Measurements from ENCODE around the gene RNASE1.
"Not testable (repeated sequence)": the region's sequence is repeated elsewhere in the genome, so short reads cannot be mapped to it uniquely, and the experiment has no call there.

RNASE1 gene

GRCh38 chr14:20802341-20803084 lies at the start of gene RNASE1:
TSS of gene RNASE1 (minus strand) at chr14:20802844. CDS start at chr14:20802068, 776 bp downstream.
- DNase-seq = no peak

DNA sequence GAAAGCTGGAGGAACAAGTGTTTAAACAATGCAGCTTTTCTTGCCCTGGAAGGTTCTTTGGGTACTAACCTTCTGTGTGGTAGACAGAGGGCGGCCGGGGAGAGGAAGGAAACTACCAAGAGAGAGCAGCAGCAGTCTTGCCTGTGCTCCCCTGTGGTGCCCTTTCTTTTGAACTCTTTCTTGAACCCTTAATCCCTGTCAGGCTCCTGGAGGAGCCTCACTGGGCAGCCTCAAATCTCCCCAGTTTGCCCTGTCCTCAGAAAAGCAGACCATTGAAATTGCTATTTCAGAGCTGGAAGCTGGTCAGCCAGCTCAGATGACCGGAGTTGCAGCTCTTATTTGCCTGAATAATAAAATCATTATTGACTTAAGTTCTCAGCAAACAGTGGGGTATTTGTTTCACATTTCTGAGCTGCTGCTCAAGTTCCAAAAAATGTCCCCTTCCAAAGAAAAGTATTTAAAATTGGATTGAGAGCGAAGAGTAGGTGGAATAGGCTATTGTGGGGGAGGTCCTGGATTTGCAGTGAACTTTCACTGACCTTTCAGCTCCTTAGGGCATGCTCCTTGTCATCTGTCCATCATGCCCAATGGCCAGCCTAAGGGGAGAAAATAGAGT lies 46.4 kb upstream of the RNASE1 start:
- no peak for DNase-seq
- in situ Hi-C loops (cut with MboI; ENCODE audit: low pct_unique_long_range_greater_than_20kb, low sequenced_read_pairs) = no loop called here

More at GRCh38 chr14:20802341-20803084, at the start of gene RNASE1:
- in situ Hi-C loops (cut with MboI; ENCODE audit: low pct_unique_long_range_greater_than_20kb, low sequenced_read_pairs) = no loop called here

GRCh38 chr14:20848316-20848954 lies 45.8 kb upstream of the RNASE1 start:
- in situ Hi-C loops (cut with MboI; ENCODE audit: low pct_unique_long_range_greater_than_20kb, low sequenced_read_pairs) = no loop called here
- no peak for DNase-seq

GRCh38 chr14:20846560-20846959 lies 43.9 kb upstream of the RNASE1 start:
- DNase-seq = no peak
- in situ Hi-C loops (cut with MboI; ENCODE audit: low pct_unique_long_range_greater_than_20kb, low sequenced_read_pairs) = no loop called here

DNA sequence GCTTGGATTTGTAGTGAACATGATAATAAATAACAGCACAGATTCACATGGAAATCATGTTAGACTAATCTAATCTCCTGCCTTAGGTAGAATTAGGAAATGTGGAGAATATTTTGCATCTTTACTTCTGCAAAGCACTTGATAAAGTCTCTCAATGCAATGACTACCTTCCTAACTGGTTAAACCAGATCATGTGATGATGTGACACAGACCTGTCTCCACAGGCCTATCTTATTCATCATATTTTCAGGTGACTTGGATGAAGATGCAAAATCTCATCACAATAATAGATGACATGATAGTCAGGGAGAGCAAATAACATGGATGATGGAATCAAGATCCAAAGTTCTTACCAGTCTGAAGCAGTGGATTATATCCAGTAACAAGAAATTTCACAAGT lies 38.5 kb upstream of the RNASE1 start:
- in situ Hi-C loops (cut with MboI; ENCODE audit: low pct_unique_long_range_greater_than_20kb, low sequenced_read_pairs) = no loop called here
- DNase-seq = no peak

GRCh38 chr14:20837831-20838230 lies 35.2 kb upstream of the RNASE1 start:
- in situ Hi-C loops (cut with MboI; ENCODE audit: low pct_unique_long_range_greater_than_20kb, low sequenced_read_pairs) = no loop called here
- DNase-seq = no peak

DNA sequence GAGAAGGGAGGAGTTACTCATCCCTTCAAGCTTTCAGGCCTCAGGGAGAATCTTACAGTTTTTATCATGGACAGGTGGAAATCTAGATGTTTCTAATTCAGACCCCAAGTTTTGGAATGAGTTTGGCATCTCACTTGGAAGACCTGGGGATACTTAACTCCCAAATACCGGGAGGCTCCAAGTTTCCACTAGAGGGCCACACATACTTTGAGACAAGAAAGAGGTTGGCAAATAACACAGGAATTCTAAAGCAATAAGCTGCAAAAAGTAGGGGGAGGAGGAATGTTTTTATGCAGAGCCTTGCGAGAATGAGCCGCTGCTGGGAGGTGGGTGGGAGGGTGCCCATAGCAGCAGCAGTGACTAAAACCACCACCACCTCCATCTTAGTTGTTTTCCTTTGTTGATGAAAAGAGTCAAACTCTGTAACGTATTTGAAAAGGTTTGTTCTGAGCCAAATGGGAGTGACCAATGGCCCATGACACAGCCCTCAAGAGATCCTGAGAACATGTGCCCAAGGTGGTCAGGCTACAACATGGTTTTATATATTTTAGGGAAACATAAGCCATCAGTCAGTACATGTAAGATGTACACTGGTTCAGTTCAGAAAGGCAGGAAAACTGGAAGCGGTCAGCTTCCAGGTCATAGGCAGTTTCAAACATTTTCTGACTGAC lies 34.2 kb upstream of the RNASE1 start:
- no peak for DNase-seq
- in situ Hi-C loops (cut with MboI; ENCODE audit: low pct_unique_long_range_greater_than_20kb, low sequenced_read_pairs) = no loop called here

DNA sequence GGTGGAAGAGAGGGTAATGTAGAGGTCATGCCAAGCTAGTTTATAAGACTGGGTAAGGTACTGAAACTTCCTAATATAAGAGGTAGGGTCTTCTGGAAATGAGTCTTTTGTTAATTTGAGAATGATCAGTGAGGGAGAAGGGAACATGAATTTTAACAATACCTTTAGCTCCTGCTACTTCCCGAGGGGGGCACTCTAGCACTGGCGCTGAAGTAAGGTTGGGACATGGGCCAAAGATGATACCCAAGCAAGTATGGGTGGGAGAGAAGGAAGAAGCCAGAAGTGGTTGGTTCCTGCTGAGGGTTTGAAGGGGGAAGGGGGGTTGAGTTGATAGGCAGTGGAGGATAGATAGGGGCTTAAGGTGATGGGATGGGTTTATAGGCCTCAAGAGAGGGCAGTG lies 32.3 kb upstream of the RNASE1 start:
- in situ Hi-C loops (cut with MboI; ENCODE audit: low pct_unique_long_range_greater_than_20kb, low sequenced_read_pairs) = no loop called here
- DNase-seq = no peak

GRCh38 chr14:20830831-20831230 lies 28.2 kb upstream of the RNASE1 start:
- in situ Hi-C loops (cut with MboI; ENCODE audit: low pct_unique_long_range_greater_than_20kb, low sequenced_read_pairs) = no loop called here
- no peak for DNase-seq

DNA sequence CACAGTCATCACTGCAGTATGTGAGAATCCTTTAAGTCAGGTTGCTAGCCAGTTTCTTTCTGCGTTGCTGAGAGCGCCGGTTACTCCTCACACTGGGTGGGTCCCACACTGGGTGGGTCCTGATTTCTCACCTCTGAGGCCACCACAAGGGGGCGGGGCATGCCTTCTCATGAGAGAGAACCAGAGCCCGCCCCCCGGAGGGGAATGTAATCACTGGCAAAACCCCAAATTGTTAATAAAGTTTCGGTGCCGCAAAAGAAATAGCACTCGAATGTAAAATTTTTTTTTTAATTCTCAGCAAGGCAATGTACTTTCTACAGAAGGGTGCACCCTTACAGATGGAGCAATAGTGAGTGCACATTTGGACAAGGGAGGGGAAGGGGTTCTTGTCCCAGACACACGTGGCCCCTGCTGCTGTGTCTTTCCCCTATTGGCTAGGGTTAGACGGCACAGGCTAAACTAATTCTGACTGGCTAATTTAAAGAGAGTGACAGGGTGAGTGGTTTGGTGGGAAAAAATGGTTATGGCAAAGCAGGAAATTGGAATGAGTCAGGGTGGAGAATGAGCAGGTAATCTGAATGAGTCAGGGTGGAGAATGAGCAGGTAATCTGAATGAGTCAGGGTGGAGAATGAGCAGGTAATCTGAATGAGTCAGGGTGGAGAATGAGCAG lies 25.5 kb upstream of the RNASE1 start:
- DNase-seq; in situ Hi-C loops (cut with MboI; ENCODE audit: low pct_unique_long_range_greater_than_20kb, low sequenced_read_pairs): not testable (repeated sequence)

GRCh38 chr14:20827326-20827725 lies 24.7 kb upstream of the RNASE1 start:
- in situ Hi-C loops (cut with MboI; ENCODE audit: low pct_unique_long_range_greater_than_20kb, low sequenced_read_pairs) = no loop called here
- DNase-seq = no peak

DNA sequence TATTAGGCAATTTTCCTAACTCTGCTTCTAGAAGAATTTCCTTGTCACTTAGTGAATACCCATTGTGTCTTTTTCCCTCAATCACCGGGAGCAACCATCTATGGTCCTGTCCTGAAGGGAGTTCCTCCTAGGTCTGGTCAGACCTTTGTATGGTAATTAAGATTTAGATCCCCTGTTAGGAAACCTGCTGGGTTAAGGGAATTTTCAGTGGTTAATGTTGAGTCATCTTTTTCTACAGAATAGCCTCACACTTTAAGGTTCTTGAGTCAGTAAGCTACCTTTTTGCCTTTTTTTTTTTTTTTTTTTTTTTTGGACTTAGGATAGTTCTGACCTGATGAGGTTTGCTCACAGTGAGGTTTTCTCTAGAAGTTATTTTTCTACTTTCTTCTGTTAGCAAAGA lies 24.0 kb upstream of the RNASE1 start:
- DNase-seq; in situ Hi-C loops (cut with MboI; ENCODE audit: low pct_unique_long_range_greater_than_20kb, low sequenced_read_pairs): not testable (repeated sequence)

DNA sequence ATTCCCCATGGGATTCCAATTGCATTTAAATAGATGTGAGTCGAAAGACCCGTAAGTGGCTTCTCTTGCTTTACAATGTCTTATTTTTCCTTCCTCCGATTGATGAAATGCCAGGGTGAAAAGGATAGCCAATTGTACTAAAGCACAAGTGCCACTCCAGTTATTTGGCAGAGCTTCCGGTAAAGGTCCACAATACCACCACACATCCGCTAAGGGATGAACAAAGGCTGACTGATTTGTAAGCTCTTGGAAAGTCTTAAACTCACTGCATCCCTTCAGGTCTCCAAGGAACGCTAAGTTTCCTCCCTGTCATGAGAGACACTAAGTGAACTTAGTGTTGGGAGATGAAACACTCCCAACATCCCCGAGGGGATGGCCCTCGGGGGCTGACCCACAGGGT lies 21.2 kb upstream of the RNASE1 start:
- DNase-seq = no peak
- in situ Hi-C loops (cut with MboI; ENCODE audit: low pct_unique_long_range_greater_than_20kb, low sequenced_read_pairs) = no loop called here

DNA sequence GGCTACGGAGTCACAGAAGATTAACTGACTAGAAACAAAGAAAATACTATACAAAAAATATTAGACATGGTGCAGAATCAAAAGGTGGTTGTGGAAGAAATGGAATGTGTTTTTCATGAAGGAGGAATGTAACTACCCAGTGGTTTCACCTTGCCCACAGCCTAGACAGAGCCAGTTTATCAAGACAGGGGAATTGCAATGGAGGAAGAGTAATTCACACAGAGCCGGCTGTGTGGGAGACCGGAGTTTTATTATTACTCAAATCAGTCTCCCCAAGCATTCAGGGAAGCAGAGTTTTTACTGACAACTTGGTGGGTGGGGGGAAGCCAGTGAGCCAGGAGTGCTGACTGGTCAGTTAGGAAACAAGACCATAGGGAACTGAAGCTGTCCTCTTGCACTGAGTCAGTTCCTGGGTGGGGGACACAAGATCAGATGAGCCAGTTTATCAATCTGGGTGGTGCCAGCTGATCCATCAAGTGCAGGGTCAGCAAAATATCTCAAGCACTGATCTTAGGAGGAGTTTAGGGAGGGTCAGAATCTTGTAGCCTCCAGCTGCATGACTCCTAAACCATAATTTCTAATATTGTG lies 19.0 kb upstream of the RNASE1 start:
- DNase-seq = not testable (repeated sequence)

DNA sequence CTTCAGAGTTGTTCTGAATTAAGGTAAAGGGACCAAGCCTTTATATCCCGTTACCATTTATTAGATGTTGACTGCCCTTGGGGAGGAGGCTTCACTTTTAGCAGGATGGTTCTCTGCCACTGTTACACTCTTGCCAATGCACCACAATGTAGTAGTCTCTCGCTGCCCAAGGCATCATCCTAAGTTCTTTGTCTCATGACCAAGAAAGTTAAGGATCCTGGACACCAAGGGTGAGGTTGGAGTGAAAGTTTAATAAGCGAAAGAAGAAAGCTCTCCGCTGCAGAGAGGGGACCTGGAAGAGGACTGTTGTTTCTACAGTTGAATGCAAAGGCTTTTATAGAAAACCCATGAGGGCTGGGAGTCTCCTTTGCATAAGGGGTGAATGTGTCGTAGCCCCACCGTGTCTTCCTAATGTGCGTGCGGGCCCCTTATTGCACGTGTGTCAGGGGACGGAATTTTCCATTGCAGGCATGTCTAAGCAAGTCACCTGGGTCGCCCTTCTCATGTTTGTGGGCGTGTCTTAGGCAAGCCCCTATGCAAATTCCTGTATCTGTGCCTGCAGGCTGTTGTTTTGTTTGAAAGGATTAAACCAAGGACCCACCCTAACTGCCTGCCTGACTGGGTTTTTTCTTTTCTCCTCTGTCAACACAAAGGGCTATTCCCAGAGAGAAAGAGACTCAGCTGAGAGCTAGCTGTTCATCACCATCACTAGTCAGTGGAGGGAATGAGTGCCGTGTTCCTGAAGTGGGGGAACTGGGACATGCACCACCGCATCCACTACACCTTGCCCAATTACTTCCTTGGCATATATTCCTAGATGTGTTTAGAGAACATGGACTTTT lies 17.6 kb upstream of the RNASE1 start:
- DNase-seq = no peak
- in situ Hi-C loops (cut with MboI; ENCODE audit: low pct_unique_long_range_greater_than_20kb, low sequenced_read_pairs) = no loop called here

More for the DNA sequence above, 19.0 kb upstream of the RNASE1 start:
- in situ Hi-C loops (cut with MboI; ENCODE audit: low pct_unique_long_range_greater_than_20kb, low sequenced_read_pairs) = not testable (repeated sequence)

DNA sequence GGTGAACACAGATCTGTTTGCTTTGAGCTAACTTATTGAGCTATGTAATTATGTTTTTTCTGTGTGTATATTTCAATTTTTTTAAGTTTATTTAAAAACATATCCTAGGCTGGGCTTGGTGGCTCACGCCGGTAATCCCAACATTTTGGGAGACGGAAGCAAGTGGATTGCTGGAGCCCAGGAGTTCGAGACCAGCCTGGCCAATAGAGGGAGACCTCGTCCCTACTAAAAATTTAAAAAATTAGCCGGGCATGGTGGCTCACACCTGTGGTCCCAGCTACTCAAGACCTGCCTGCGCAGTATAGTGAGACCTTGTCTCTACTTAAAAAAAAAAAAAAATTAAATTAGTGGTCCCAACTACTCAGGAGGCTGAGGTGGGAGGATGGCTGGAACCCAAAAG lies 16.2 kb upstream of the RNASE1 start:
- in situ Hi-C loops (cut with MboI; ENCODE audit: low pct_unique_long_range_greater_than_20kb, low sequenced_read_pairs) = no loop called here
- no peak for DNase-seq

DNA sequence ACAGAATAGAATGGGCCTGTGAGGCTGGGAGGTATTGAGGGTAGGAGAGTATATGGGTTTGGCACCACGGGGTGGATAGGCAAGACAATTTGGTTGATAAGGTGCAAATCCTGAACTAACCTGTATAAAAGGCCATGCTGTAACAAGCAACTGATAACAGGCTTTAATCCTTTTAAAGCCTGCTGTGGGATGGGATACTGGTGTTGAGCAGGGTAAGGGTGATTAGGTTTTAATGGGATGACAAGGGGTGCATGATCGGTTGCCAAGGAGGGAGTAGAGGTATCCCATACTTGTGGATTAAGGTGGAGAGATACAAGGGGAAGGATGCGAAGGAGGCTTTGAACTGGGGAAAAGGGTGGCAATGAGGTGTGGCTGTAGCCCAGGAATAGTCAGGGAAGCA lies 13.3 kb upstream of the RNASE1 start:
- not testable (repeated sequence) for DNase-seq

More for the DNA sequence above, 13.3 kb upstream of the RNASE1 start:
- in situ Hi-C loops (cut with MboI; ENCODE audit: low pct_unique_long_range_greater_than_20kb, low sequenced_read_pairs) = not testable (repeated sequence)
